K562 (cell line): ENCODE results near the gene PHYKPL. TPM values are rescaled to one million over a fixed set of nuclear protein-coding genes. Genes with fewer than 3 reads are reported as not detected.
A peak's percentile ranks its signal among the peaks of the same experiment; 100 is the strongest.

ENCODE experiments used
- ATAC-seq: fragments of 200-7000 bp; cut with Tn5 transposase; 3 replicates; pipeline ENCODE4 v1.9.1; 2020; ENCODE audit warnings: moderate library complexity
- BruUV-seq: library from RNA; stranded (reverse); fragments of 400-500 nt; replicated peaks from 2 replicates; lab custom pipeline; 2021; lab: Mats Ljungman, UMichigan
- CTCF ChIA-PET: fragments of 300-600 bp; formaldehyde crosslinking; extraction: SDS; loops from one replicate; lab custom pipeline; 2021; ENCODE audit warnings: low intra/inter-chr PET ratio; lab: Yijun Ruan, JAX
- POLR2A ChIA-PET: fragments of 300-600, 350-650 bp; sonication (Branson Sonifier 250); formaldehyde crosslinking; extraction: SDS; loops from one replicate; lab custom pipeline; 2021; ENCODE audit warnings: antibody characterized with exemption, inconsistent platforms; lab: Yijun Ruan, JAX
- DNase-seq, 4 experiments: peaks; one replicate each; pipeline versions ENCODE4 v3.0.0 to v3.0.0-alpha.2; 2011 to 2018; ENCODE audit warnings: low spot score in 3 of 4, mixed read lengths in 3 of 4; ENCODE audit errors: extremely low read depth in 1 of 4
- FAIRE-seq: peaks from 2 replicates; lab custom pipeline; 2011; peaks lifted over from hg19 to GRCh38; lab: Jason Lieb, UNC
- H2AFZ ChIP-seq: 2 replicates; pipeline ENCODE4 v1.6.0; 2011; ENCODE audit warnings: low read depth, low read length, control low read depth, inconsistent platforms
- H3K27ac ChIP-seq: fragments of 200-600 bp; 3 replicates; pipeline ENCODE4 v1.8.0; 2011; ENCODE audit warnings: low read depth, mild to moderate bottlenecking, control low read depth, inconsistent platforms, low read length, moderate library complexity, mixed read lengths; ENCODE audit errors: extremely low read depth
- H3K27me3 ChIP-seq, 2 experiments: fragments of 300-600 bp in 1 of 2; 2 replicates in 1 of 2; 3 replicates in 1 of 2; pipeline versions ENCODE4 v1.6.0 to v1.8.0; 2011; ENCODE audit warnings: inconsistent platforms in 2 of 2, low read length in 2 of 2, mild to moderate bottlenecking in 1 of 2, mixed read lengths in 1 of 2, moderate library complexity in 1 of 2; ENCODE audit not compliant: control insufficient read depth in 2 of 2, insufficient read depth in 2 of 2
- H3K36me3 ChIP-seq: fragments of 300-600 bp; 3 replicates; pipeline ENCODE4 v1.8.0; 2011; ENCODE audit warnings: mild to moderate bottlenecking, low read length, inconsistent platforms; ENCODE audit not compliant: control insufficient read depth, insufficient read depth
- H3K4me1 ChIP-seq, 2 experiments: fragments of 200-600 bp in 1 of 2; replicated peaks in 1 of 2; 2 replicates in 1 of 2; 3 replicates in 1 of 2; pipeline versions ENCODE4 v1.5.1 to v1.8.0; 2011; ENCODE audit warnings: inconsistent platforms in 2 of 2, low read length in 2 of 2, mild to moderate bottlenecking in 1 of 2, mixed read lengths in 1 of 2, moderate library complexity in 1 of 2; ENCODE audit not compliant: control insufficient read depth in 2 of 2, insufficient read depth in 2 of 2
- H3K4me2 ChIP-seq: 2 replicates; pipeline ENCODE4 v1.6.1; 2011; ENCODE audit warnings: low read length, control low read depth, inconsistent platforms, mixed read lengths; ENCODE audit not compliant: insufficient read depth
- H3K4me3 ChIP-seq: fragments of 200-600 bp; sonication (generic), shearing (Covaris generic); 2 replicates; pipeline ENCODE4 v1.5.1; 2016; ENCODE audit warnings: control low read depth, inconsistent platforms
- H3K79me2 ChIP-seq: fragments of 200-600 bp; 3 replicates; pipeline ENCODE4 v1.8.0; 2011; ENCODE audit warnings: low read length, inconsistent platforms; ENCODE audit not compliant: control insufficient read depth, insufficient read depth
- H3K9ac ChIP-seq, 2 experiments: 2 replicates each; pipeline versions ENCODE4 v1.6.0 to v1.6.1; 2011; ENCODE audit warnings: low read depth in 2 of 2, low read length in 2 of 2, control low read depth in 1 of 2, inconsistent platforms in 1 of 2, mild to moderate bottlenecking in 1 of 2, mixed read lengths in 1 of 2; ENCODE audit not compliant: insufficient read depth in 1 of 2
- H3K9me1 ChIP-seq: one replicate; pipeline ENCODE4 v1.6.0; 2011; ENCODE audit warnings: inconsistent platforms, mild to moderate bottlenecking, low read length, moderate library complexity; ENCODE audit not compliant: control insufficient read depth, insufficient read depth
- H3K9me3 ChIP-seq: replicated peaks from 2 replicates; pipeline ENCODE4 v1.5.1; 2011; ENCODE audit warnings: low read depth, low read length, inconsistent platforms; ENCODE audit not compliant: control insufficient read depth, insufficient read depth
- H4K20me1 ChIP-seq: replicated peaks from 2 replicates; pipeline ENCODE4 v1.6.1; 2011; ENCODE audit warnings: low read length, inconsistent platforms, mixed read lengths; ENCODE audit not compliant: control insufficient read depth, insufficient read depth
- C11orf30 ChIP-seq: fragments of 450-650 bp; IDR thresholded peaks from 2 replicates; pipeline ENCODE4 v1.6.1; 2016; ENCODE audit warnings: low read depth, mild to moderate bottlenecking
- CAMTA2 ChIP-seq: fragments of 250-450 bp; sonication (Bioruptor Pico); conservative IDR thresholded peaks from 2 replicates; pipeline ENCODE4 v1.5.1; 2022
- ELF2 ChIP-seq: fragments of 250-450 bp; sonication (Bioruptor Pico); IDR thresholded peaks from 2 replicates; pipeline ENCODE4 v1.5.0; 2021; ENCODE audit warnings: mild to moderate bottlenecking
- MAFG ChIP-seq: fragments of 450-650 bp; conservative IDR thresholded peaks from 2 replicates; pipeline ENCODE4 v1.6.1; 2016; ENCODE audit warnings: missing genetic modification characterization, missing compliant biosample characterization
- NFE2 ChIP-seq: IDR thresholded peaks from 2 replicates; pipeline ENCODE4 v1.6.1; 2014; ENCODE audit warnings: antibody characterized with exemption, low read depth
- NONO ChIP-seq, 2 experiments: fragments of 200-400 bp in 1 of 2; fragments of 450-650 bp in 1 of 2; formaldehyde crosslinking in 1 of 2; IDR thresholded peaks; 2 replicates each; pipeline ENCODE4 v1.6.1; 2017; ENCODE audit warnings: low read depth in 2 of 2, mild to moderate bottlenecking in 2 of 2, moderate library complexity in 2 of 2, low read length in 1 of 2
- PCBP2 ChIP-seq: fragments of 200-400 bp; formaldehyde crosslinking; IDR thresholded peaks from 2 replicates; pipeline ENCODE4 v1.6.1; 2018; ENCODE audit warnings: low read length, low read depth, mild to moderate bottlenecking, moderate library complexity; ENCODE audit not compliant: poor library complexity, severe bottlenecking
- POLR2A ChIP-seq: fragments of 450-650 bp; conservative IDR thresholded peaks from 2 replicates; pipeline ENCODE4 v1.6.1; 2016
- RBFOX2 ChIP-seq: fragments of 200-400 bp; formaldehyde crosslinking; IDR thresholded peaks from 2 replicates; pipeline ENCODE4 v1.6.1; 2017; ENCODE audit warnings: low read depth, mild to moderate bottlenecking, low read length, moderate library complexity
- RBM39 ChIP-seq: fragments of 200-400 bp; formaldehyde crosslinking; optimal IDR thresholded peaks from 2 replicates; pipeline ENCODE3; 2018; ENCODE audit warnings: low read depth, low read length
- SIN3A ChIP-seq, 2 experiments: fragments of 150-350 bp in 1 of 2; IDR thresholded peaks; 2 replicates each; pipeline ENCODE4 v1.6.1; 2011 to 2016; ENCODE audit warnings: borderline replicate concordance in 2 of 2, low read depth in 2 of 2, low read length in 2 of 2, mild to moderate bottlenecking in 2 of 2, moderate library complexity in 2 of 2; ENCODE audit not compliant: control insufficient read depth in 1 of 2
- SNRNP70 ChIP-seq: fragments of 200-400 bp; formaldehyde crosslinking; optimal IDR thresholded peaks from 2 replicates; pipeline ENCODE3; 2017; ENCODE audit warnings: low read depth, low read length
- ZNF143 ChIP-seq: sonication (generic); formaldehyde crosslinking; IDR thresholded peaks from 2 replicates; pipeline ENCODE4 v1.9.0; 2022; ENCODE audit warnings: mild to moderate bottlenecking, missing genetic modification reagents
- ZNF282 ChIP-seq: sonication (generic); formaldehyde crosslinking; IDR thresholded peaks from 2 replicates; pipeline ENCODE4 v1.8.1; 2023; ENCODE audit warnings: missing genetic modification reagents
- ZNF316 ChIP-seq: fragments of 450-650 bp; IDR thresholded peaks from 2 replicates; pipeline ENCODE4 v1.6.1; 2016
- ZNF408 ChIP-seq: fragments of 250-450 bp; sonication (Bioruptor Pico); IDR thresholded peaks from 2 replicates; pipeline ENCODE4 v1.4.0; 2020; ENCODE audit warnings: low read depth, mild to moderate bottlenecking, moderate library complexity
- ZNF77 ChIP-seq: fragments of 250-450 bp; sonication (Bioruptor Pico); IDR thresholded peaks from 2 replicates; pipeline ENCODE4 v1.5.0; 2020
- WGBS: fragments of 100-300 bp; shearing (Covaris generic); methylation state at CpG from one replicate; pipeline ENCODE4 v1.1.6; 2016; ENCODE audit warnings: low coverage, mixed read lengths; ENCODE audit not compliant: insufficient coverage; ENCODE audit errors: missing lambda C conversion rate; 5-methylcytosine and 5-hydroxymethylcytosine counted together
- in situ Hi-C: fragments of 300-500 bp; cut with MboI; formaldehyde crosslinking; loops from 4 replicates; pipeline ENCODE4 v1.15.0; 2018; ENCODE audit warnings: inconsistent platforms, mixed read lengths
- intact Hi-C: fragments of 100-400 bp; cut with micrococcal nuclease; formaldehyde crosslinking; loops from 2 replicates; pipeline ENCODE4 v1.14.2; 2022
- polyA plus RNA-seq, 8 experiments: library from polyadenylated mRNA; depleted of rRNA in 4 of 8; stranded (reverse) in 5 of 8; unstranded in 3 of 8; fragments of >200 nt; fragmentation: Nextera tagmentation in 2 of 8; fragmentation: Illumina TruSeq in 1 of 8; extraction: Ambion mirVana in 2 of 8; extraction: Trizol in 1 of 8; gene quantifications; 2 replicates each; pipeline versions ENCODE4 v1.2.1 to v1.2.3, GENCODE V29; 2011 to 2014; ENCODE audit warnings: inconsistent platforms in 1 of 8, missing spikeins in 1 of 8
- total RNA-seq, 7 experiments: library from RNA; depleted of rRNA in 6 of 7; stranded (reverse); fragments of >200 nt in 6 of 7; fragmentation: Illumina TruSeq in 2 of 7; extraction: Trizol in 2 of 7; gene quantifications; 2 replicates each; pipeline versions ENCODE4 v1.2.1 to v1.2.3, GENCODE V29; 2011 to 2021; ENCODE audit warnings: low replicate concordance in 1 of 7
- TF ChIP-seq, protein P1 (sequence below): IDR thresholded peaks from 2 replicates; pipeline ENCODE4 v1.6.1; 2012; ENCODE audit warnings: low read depth, low read length, improper control_type of control experiment, borderline replicate concordance

The PHYKPL gene
- total and polyA plus RNA-seq, 9 of the 15 experiments (the other 6 are each of a cell fraction or from before 2014, with no cell fraction given) = 4.7 to 34.7 (median 18.6) TPM

DNA sequence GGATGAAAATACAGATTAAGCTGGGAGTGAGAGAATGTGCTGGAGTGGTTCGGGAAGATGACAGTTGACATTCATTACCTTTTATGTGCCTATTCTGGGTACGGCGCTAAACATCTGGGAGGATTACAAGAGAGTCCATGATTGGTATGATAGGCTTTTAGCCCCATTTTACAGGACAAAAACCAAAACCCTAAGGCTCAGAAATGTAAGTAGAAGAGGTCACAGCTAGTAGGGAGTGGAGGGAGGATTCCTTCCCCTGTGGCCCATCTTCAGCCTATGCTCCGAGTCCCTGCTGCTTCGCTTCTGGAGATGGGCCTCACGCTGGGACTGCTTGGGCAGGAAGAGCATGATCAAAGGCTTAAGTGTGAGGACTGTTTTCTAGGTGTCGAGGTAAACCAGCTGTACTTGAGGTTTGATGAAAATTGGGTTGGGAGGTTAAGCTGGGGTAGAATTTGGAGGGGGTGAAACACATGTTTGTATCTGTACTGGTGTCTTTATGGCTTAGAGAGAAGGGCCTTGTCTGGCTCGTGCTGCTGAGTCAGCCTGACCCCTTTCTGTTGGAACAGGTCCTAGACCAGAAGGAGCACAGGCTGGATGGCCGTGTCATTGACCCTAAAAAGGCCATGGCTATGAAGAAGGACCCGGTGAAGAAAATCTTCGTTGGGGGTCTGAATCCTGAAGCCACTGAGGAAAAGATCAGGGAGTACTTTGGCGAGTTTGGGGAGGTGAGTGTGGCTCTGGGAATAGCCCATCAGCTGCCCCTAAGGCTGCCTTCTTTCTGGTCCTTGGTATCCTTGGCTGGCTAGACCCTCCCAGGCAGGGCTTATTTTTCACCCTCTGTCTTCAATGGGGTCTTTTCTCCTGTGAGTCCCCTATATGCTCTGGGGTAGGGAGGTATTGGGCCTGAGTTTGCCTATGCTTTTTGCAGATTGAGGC lies 26.2 kb downstream of the PHYKPL start:
- Histone ChIP-seq H3K4me1 (peaks cover 23 to 26% of the 10 kb centered on the region in 2 experiments; a peak in 4 of 5 replicates), H3K27me3 (no peaks in the 10 kb centered on the region), H3K27ac (peak overlapping the region; percentile 41; the same call in 2 of the 3 replicates), H3K79me2 (peaks cover 69% of the 10 kb centered on the region), H3K9me1 (peaks cover 10% of the 10 kb centered on the region), H3K9ac (peak overlapping the region; percentile 93 to 99), H3K4me3 (peak overlapping the region; percentile 80), H2AFZ (no peak overlapping the region), H3K9me3 (no peaks in the 10 kb centered on the region), H3K36me3 (peaks cover 62% of the 10 kb centered on the region), H3K4me2 (peak overlapping the region; percentile 96), H4K20me1 (peaks cover 59% of the 10 kb centered on the region)
- no peak for ATAC-seq
- CTCF ChIA-PET = no interaction called here
- in situ Hi-C loops (no loop called here), intact Hi-C loops (no loop called here)
- WGBS = 10% methylated on average over 12 of the region's 12 CpGs
- peak; percentile 6 for FAIRE-seq
- BruUV-seq = TSS peak; percentile 46
- no peak for DNase-seq
- POLR2A ChIA-PET = interaction anchor here (0.6 to 12.7 kb wide), 13 partner anchors 9 to 554 kb away, joined by 3 to 162 read pairs (median 5); partner anchors contain the start of genes NHP2 and PHYKPL
- TF ChIP-seq PCBP2 (no peak), RBM39 (no peak), ZNF408 (CRISPR knock-in tag) (no peak), POLR2A (peak; percentile 47; the same call in 1 of the 2 replicates), SNRNP70 (peak; percentile 82), ZNF143 (no peak), MAFG (tag) (peak; percentile 25; the same call in 1 of the 2 replicates), ZNF316 (peak; percentile 78), NONO (IDR thresholded peaks at IDR 0.05; ENCODE audit: low read depth in 2 of 2, low read length in 1 of 2) (no peak), SIN3A (IDR thresholded peaks at IDR 0.05; ENCODE audit: borderline replicate concordance in 2 of 2, control insufficient read depth in 1 of 2, low read depth in 2 of 2, low read length in 2 of 2) (0 out of 4 replicates have a peak, but pooled peaks of 1 of the 2 experiments have one; percentile 26), CAMTA2 (CRISPR knock-in tag) (no peak), ZNF282 (CRISPR knock-in tag) (no peak), ZNF77 (CRISPR knock-in tag) (no peak), RBFOX2 (peak; percentile 55), C11orf30 (peak; percentile 81), NFE2 (0 out of 2 replicates have a peak, but pooled peaks have one; percentile 19), ELF2 (CRISPR knock-in tag) (0 out of 2 replicates have a peak, but pooled peaks have one; percentile 24)
- TF ChIP-seq, protein P1, sequence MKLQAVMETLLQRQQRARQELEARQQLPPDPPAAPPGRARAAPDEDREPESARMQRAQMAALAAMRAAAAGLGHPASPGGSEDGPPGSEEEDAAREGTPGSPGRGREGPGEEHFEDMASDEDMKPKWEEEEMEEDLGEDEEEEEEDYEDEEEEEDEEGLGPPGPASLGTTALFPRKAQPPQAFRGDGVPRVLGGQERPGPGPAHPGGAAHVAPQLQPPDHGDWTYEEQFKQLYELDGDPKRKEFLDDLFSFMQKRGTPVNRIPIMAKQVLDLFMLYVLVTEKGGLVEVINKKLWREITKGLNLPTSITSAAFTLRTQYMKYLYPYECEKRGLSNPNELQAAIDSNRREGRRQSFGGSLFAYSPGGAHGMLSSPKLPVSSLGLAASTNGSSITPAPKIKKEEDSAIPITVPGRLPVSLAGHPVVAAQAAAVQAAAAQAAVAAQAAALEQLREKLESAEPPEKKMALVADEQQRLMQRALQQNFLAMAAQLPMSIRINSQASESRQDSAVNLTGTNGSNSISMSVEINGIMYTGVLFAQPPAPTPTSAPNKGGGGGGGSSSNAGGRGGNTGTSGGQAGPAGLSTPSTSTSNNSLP = no peak
